DND-41 (cell line): ENCODE data around the gene SLC25A41.

Source experiments
- EZH2 ChIP-seq: IDR thresholded peaks from 3 replicates; pipeline ENCODE4 v1.6.1; 2012; ENCODE audit warnings: borderline replicate concordance, low read depth, mild to moderate bottlenecking, moderate library complexity, low read length, inconsistent platforms; ENCODE audit not compliant: severe bottlenecking
- TF ChIP-seq, protein P1 (sequence below): IDR thresholded peaks from 2 replicates; pipeline ENCODE4 v1.5.1; 2012; ENCODE audit warnings: borderline replicate concordance, low read length, moderate library complexity, mild to moderate bottlenecking; ENCODE audit not compliant: poor library complexity, severe bottlenecking; ENCODE audit errors: extremely low read depth

GRCh38 chr19:6458695-6459261 is 25.2 kb upstream of the SLC25A41 start:
- TF ChIP-seq, protein P1, sequence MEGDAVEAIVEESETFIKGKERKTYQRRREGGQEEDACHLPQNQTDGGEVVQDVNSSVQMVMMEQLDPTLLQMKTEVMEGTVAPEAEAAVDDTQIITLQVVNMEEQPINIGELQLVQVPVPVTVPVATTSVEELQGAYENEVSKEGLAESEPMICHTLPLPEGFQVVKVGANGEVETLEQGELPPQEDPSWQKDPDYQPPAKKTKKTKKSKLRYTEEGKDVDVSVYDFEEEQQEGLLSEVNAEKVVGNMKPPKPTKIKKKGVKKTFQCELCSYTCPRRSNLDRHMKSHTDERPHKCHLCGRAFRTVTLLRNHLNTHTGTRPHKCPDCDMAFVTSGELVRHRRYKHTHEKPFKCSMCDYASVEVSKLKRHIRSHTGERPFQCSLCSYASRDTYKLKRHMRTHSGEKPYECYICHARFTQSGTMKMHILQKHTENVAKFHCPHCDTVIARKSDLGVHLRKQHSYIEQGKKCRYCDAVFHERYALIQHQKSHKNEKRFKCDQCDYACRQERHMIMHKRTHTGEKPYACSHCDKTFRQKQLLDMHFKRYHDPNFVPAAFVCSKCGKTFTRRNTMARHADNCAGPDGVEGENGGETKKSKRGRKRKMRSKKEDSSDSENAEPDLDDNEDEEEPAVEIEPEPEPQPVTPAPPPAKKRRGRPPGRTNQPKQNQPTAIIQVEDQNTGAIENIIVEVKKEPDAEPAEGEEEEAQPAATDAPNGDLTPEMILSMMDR: no peak
- no peak for TF ChIP-seq EZH2
